H1 (cell line): ENCODE results near the gene NOG.

Experiments
- BCL11A ChIP-seq, 2 experiments: IDR thresholded peaks; one replicate each; pipeline ENCODE4 v1.6.1; 2011; ENCODE audit warnings: low read depth in 2 of 2, low read length in 2 of 2, mild to moderate bottlenecking in 2 of 2
- CTCF ChIP-seq, 3 experiments: IDR thresholded peaks; 1 replicate in 2 of 3; 2 replicates in 1 of 3; pipeline versions ENCODE4 v1.5.1 to v1.6.1; 2011; ENCODE audit warnings: low read length in 3 of 3, mild to moderate bottlenecking in 3 of 3, inconsistent platforms in 2 of 3, low read depth in 1 of 3, moderate library complexity in 1 of 3; ENCODE audit not compliant: insufficient read depth in 1 of 3; ENCODE audit errors: control extremely low read depth in 1 of 3
- E2F6 ChIP-seq: IDR thresholded peaks from 2 replicates; pipeline ENCODE4 v1.6.1; 2012; ENCODE audit warnings: inconsistent platforms
- NRF1 ChIP-seq: IDR thresholded peaks from 2 replicates; pipeline ENCODE4 v1.6.1; 2011; ENCODE audit warnings: mild to moderate bottlenecking, low read depth, low read length, improper control_type of control experiment
- RAD21 ChIP-seq, 2 experiments: IDR thresholded peaks in 1 of 2; conservative IDR thresholded peaks in 1 of 2; 2 replicates each; pipeline ENCODE4 v1.6.1; 2011; ENCODE audit warnings: low read depth in 2 of 2, low read length in 2 of 2, improper control_type of control experiment in 1 of 2, inconsistent platforms in 1 of 2, mild to moderate bottlenecking in 1 of 2, moderate library complexity in 1 of 2
- SIRT6 ChIP-seq: IDR thresholded peaks from one replicate; pipeline ENCODE4 v1.7.1; 2012; ENCODE audit warnings: low read length, inconsistent platforms

- no peak for TF ChIP-seq SIRT6
- no peak for TF ChIP-seq NRF1
- TF ChIP-seq E2F6, result no peak
- no peak for TF ChIP-seq BCL11A (IDR thresholded peaks at IDR 0.05; ENCODE audit: low read depth in 2 of 2, low read length in 2 of 2)
- TF ChIP-seq CTCF (IDR thresholded peaks at IDR 0.05; ENCODE audit: control extremely low read depth in 1 of 3, insufficient read depth in 1 of 3, low read depth in 1 of 3, low read length in 3 of 3), result no peak
- TF ChIP-seq RAD21 (IDR thresholded peaks at IDR 0.05 in 1 of 2, conservative IDR thresholded peaks at IDR 0.05 in 1 of 2; ENCODE audit: low read depth in 2 of 2, low read length in 2 of 2), result no peak
These were observed 16.8 kb downstream of the NOG start for GRCh38 chr17:56610321-56610720.
